Omental fat pad (tissue), 4 donors: ENCODE measurements around the gene FAM25C. TPM values are rescaled to one million over a fixed set of nuclear protein-coding genes. Genes with fewer than 3 reads are reported as not detected.
"Not testable (repeated sequence)": the region's sequence is repeated elsewhere in the genome, so short reads cannot be mapped to it uniquely, and the experiment has no call there.

Experiments
- ATAC-seq: fragments of 150-250 bp; one replicate; pipeline ENCODE4 v1.9.1; 2016; ENCODE audit warnings: mild to moderate bottlenecking, moderate library complexity; ENCODE audit not compliant: low FRiP score
- DNase-seq: peaks from one replicate; pipeline ENCODE4 v3.0.0-alpha.2; 2019; ENCODE audit warnings: low spot score
- total RNA-seq, 4 donors: library from RNA; depleted of rRNA; stranded (reverse); fragments of >200 nt; gene quantifications; one replicate each; pipeline ENCODE4 v1.1.0, GENCODE V29; 2016

FAM25C gene
- total RNA-seq, result not detected

- DNase-seq, ATAC-seq: not testable (repeated sequence)
Observed at GRCh38 chr10:47999691-48000090, at the start of gene FAM25C. FAM25C (minus strand) TSS chr10:47999791; CDS start chr10:47999765, 26 bp downstream.

- not testable (repeated sequence) for ATAC-seq, DNase-seq
Observed at GRCh38 chr10:48044557-48044956, 45.0 kb upstream of the FAM25C start.

GRCh38 chr10:48031390-48031789 lies 31.8 kb upstream of the FAM25C start:
- not testable (repeated sequence) for ATAC-seq, DNase-seq

GRCh38 chr10:48002306-48002705 lies 2.7 kb upstream of the FAM25C start:
- not testable (repeated sequence) for DNase-seq, ATAC-seq

GRCh38 chr10:47994045-47994444 lies 5.5 kb downstream of the FAM25C start:
- not testable (repeated sequence) for DNase-seq, ATAC-seq

GRCh38 chr10:47992560-47992959 lies 7.0 kb downstream of the FAM25C start:
- not testable (repeated sequence) for DNase-seq, ATAC-seq

- ATAC-seq, result peak; percentile 51
- DNase-seq, result not testable (repeated sequence)
Observed at GRCh38 chr10:47991706-47992105, 7.9 kb downstream of the FAM25C start.

GRCh38 chr10:47990097-47990496 lies 9.5 kb downstream of the FAM25C start:
- ATAC-seq, DNase-seq: not testable (repeated sequence)

- not testable (repeated sequence) for ATAC-seq, DNase-seq
Observed at GRCh38 chr10:47989542-47989950, 10.0 kb downstream of the FAM25C start.

GRCh38 chr10:47988718-47989541 lies 10.7 kb downstream of the FAM25C start:
- not testable (repeated sequence) for DNase-seq, ATAC-seq

- DNase-seq, result not testable (repeated sequence)
- peak; percentile 86 for ATAC-seq
Observed at GRCh38 chr10:47987952-47988351, 11.6 kb downstream of the FAM25C start.

GRCh38 chr10:47986413-47987230 lies 13.0 kb downstream of the FAM25C start:
- ATAC-seq, result peak; percentile 49
- not testable (repeated sequence) for DNase-seq

GRCh38 chr10:47975409-47975808 lies 24.2 kb downstream of the FAM25C start:
- ATAC-seq, DNase-seq: not testable (repeated sequence)

GRCh38 chr10:47973131-47973530 lies 26.5 kb downstream of the FAM25C start:
- not testable (repeated sequence) for ATAC-seq, DNase-seq

GRCh38 chr10:47972077-47972476 lies 27.5 kb downstream of the FAM25C start:
- DNase-seq, ATAC-seq: not testable (repeated sequence)

GRCh38 chr10:47971598-47971997 lies 28.0 kb downstream of the FAM25C start:
- not testable (repeated sequence) for DNase-seq, ATAC-seq

GRCh38 chr10:47970047-47970446 lies 29.5 kb downstream of the FAM25C start:
- DNase-seq, ATAC-seq: not testable (repeated sequence)

- not testable (repeated sequence) for DNase-seq, ATAC-seq
Observed at GRCh38 chr10:47968988-47969387, 30.6 kb downstream of the FAM25C start.

GRCh38 chr10:47964280-47965063 lies 35.1 kb downstream of the FAM25C start:
- not testable (repeated sequence) for DNase-seq
- peak; percentile 90 for ATAC-seq
